IPS-11a (cell line): Measurements from ENCODE around the gene SLC9A9.
"Not testable (repeated sequence)": the region's sequence is repeated elsewhere in the genome, so short reads cannot be mapped to it uniquely, and the experiment has no call there.

ENCODE experiments used
- H3K4me3 ChIP-seq: one replicate; pipeline ENCODE4 v1.5.1; 2013; ENCODE audit warnings: low read depth, low read length, control low read depth

The SLC9A9 gene

DNA sequence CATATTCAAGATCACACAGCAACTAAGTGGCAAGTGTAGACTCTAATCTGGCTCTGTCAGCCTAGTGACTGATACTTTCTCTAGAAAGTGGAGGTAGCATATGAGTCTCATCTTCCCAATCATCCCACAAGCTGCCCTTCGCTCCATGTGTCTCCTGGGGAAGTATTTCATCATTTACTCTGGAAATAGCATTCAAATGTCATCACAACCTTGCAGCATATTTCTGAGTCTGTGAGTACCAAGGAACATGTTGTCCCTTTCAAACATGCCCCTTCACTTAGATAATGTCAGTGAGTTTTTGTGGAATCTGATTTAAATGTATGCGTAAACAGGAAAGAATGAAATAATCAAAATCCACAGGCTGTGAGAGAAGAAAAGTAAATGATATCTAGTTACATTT is 322.9 kb downstream of the SLC9A9 start:
- no peak overlapping the region for H3K4me3 ChIP-seq

DNA sequence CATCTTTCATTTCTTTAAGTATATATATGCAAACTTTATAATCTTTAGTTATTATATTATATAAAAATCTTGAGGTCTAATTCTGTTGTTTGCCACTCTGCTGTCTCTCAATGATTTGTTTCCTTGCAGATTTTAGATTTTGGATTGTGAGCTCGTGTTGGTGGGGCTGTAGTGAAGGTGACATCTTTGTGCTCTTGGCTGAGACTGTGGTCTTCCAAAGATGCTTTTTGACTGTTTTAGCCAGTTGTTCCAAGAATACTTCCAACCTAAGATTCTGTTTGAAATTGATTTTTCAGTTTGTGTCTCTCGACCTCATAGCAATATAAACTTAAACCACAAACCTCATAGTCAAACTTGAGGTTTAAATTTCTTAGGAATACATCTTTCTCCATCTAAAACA is 326.5 kb downstream of the SLC9A9 start:
- H3K4me3 ChIP-seq: no peak overlapping the region

DNA sequence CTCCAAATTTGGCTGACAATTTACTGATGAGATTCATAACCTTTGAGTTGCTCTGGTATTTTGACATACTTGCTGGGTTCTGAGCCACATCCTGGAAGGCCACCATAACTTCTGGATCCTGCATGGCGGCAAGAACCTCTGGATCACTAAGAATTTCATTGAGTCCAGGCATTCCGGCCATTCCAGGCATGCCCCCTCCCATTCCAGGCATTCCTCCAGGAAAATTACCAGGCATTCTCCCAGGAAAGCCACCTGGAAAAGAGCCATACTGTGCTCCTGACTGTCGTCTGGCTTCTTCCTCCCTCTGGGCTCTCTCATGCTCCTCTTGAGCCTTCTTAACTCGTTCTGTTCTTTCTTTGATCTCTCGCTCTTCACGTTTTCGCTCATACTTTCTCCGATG is 331.1 kb downstream of the SLC9A9 start:
- not testable (repeated sequence) for H3K4me3 ChIP-seq

DNA sequence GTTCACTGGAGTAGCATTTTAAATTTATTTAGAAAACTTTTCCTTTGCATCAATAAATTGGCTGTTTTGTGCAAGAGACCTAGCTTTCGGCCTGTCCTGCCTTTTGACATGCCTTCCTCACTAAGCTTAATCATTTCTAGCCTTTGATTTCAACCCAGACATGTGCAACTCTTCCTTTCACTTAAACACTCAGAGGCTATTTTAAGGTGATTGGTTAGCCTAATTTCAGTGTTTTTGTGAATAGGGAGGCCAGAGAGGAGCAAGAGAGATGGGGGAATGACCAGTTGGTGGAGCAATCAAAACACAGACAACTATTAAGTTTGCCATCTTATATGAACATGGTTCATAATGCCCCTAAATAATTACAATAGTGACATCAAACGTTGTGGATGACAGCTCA is 333.4 kb downstream of the SLC9A9 start:
- H3K4me3 ChIP-seq: no peak overlapping the region

DNA sequence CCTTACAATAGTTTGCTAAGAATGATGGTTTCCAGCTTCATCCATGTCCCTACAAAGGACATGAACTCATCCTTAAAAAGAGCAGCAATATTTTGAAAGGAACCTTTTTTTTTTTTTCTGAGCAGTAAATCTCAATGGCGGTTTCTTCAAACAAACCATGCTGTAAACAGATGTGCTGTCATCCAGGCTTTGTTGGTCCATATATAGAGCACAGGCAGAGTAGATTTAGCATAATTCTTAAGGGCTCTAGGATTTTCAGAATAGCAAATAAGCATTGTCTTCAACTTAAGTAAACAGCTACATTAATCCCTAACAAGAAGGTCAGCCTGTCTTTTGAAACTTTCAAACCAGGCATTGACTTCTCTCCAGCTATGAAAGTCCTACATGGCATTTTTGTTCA is 334.2 kb downstream of the SLC9A9 start:
- no peak overlapping the region for H3K4me3 ChIP-seq

DNA sequence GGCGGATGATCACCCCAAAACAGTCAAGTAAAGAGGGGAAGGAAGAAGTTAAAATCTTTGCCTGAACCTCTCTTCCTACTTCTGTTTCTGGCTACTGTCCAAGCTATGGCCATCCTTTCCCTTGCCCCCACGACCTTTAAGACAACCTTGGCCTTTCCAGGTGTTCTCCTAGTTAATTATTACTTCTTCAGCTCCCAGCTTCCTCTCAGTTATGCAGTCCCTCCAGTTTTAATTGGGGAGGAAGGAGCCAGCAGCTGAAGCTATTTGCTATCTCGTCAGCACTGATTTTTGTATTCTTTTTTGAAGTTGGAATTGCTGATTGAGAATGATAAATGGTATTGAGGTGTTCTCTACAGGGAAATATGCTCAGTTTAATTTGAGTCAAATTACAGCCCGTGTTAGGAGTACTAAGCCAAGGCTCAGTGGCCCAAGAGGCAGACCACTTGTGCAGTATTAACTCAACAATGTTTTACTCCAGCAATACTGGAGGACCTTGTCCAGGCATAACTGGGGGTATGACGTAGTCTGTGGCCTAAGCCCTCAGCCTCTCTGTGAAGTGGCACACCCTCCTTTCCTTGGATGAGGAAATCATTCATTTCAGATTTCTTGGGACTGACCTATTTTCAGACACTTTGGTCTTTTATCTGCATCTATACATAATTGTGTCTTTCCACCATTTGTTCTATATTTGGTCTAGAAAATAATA is 336.9 kb downstream of the SLC9A9 start:
- H3K4me3 ChIP-seq: no peak overlapping the region

DNA sequence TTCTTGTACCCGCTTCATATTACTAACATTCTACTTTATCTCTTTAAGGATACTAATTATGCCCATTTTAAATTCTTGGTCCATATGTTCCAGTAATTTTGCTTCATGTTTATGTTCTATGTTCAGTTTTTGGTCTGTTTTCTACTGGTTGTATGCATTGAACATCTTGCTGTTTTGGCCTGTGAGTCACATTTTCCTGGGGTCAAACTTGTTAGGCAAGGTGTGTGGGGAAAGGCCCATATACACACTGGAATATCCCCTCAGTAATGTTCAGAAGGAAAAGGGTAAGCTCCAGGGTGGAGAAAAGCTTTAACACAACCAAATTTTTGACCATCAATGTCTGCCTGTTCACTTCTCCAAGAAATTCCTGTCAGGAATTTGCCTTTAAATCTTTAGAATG is 337.7 kb downstream of the SLC9A9 start:
- H3K4me3 ChIP-seq: no peak overlapping the region

DNA sequence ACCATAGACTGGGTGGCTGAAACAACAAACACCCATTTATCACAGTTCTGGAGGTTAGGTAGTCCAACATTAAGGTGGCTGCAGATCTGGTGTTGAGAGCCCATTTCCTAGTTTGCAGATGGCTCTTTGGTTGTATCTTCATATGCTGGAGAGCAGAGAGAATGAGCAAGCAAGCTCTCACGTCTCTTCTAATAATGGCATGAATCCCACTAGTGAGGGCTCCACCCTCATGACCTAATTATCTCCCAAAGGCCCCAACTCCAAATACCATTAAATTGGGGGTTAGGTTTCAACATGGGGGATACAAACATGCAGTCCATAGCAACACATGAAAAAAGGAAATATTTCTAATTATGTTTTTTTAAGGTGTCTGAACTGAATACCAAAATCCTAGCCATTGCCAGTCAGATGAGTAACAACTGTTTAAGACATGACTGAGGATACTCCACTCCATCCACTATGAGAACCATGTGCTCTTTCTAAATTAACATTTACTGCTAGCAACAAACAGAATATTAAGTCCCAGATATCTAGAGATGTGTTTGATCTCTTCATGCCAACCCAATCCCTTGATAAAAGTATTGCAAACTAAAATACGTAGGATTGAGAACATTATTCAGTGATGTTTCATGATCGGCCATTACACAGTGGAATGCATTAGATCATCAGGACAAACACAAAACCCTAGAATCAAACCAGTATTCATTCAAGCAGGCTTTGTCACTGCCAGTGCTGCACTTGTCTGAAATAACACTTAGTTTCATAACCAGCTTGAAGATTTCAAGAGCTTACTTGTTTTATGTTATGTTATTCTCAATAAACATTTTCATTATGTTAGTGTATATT is 340.3 kb downstream of the SLC9A9 start:
- no peak overlapping the region for H3K4me3 ChIP-seq

DNA sequence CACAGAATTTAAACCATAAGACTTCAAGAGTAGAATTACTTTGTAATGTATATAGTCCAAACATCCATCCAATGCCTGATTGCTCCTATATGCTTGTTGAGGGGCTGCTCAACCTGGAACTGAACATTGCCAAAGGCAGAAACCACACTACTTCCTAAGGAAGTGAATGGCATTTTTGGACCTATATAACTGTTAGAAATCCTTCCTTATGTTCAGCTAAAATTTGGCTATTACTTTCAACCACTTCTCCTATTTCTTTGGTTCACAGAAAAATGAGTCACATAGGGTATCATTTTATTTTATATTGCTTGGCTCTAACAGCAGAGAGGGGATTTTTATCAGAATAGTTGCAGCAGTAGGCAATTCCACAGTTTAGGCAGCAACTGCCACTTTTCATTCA is 342.1 kb downstream of the SLC9A9 start:
- H3K4me3 ChIP-seq: no peak overlapping the region

DNA sequence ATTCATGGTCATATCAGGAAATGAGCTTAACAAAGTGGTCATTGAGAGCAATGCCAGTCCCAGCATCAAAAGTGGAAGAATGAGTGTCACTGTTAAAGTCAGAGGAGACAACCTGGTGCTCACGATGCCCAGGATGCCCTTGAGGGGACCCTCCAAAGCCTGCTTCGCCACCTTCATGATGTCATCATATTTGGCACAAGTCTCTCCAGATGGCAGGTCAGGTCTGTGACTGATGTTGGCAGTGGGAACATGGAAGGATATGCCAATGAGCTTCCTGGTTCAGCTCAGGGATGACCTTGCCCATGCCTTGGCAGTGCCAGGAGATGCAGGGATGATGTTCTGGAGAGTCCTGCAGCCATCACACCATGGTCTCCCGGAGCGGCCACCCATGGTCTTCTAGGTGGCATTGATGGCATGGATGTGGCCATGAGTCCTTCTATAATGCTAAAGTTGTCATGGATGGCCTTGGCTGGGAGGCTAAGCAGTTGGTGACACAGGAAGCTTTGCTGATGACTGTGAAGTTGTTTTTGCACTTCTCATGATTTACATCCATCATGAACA is 344.9 kb downstream of the SLC9A9 start:
- no peak overlapping the region for H3K4me3 ChIP-seq

DNA sequence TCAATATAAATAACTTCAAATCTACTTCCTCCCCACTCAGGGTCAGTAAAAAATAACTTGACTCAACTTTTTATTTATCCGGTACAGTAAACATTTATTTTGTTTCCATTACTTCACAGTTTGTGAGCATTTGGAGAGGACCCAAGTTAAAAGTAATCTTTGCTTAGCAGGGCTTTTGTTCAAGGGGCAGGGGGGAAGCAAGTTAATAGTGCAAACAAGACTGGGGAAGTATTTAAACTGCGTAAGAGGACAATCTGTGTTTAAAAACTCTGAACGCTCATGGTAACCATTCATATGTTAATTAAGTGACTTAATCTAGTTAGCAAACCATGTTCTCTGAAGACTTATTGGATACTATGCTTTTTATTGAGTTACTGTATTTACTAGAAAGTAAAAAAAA is 346.2 kb downstream of the SLC9A9 start:
- H3K4me3 ChIP-seq: no peak overlapping the region

DNA sequence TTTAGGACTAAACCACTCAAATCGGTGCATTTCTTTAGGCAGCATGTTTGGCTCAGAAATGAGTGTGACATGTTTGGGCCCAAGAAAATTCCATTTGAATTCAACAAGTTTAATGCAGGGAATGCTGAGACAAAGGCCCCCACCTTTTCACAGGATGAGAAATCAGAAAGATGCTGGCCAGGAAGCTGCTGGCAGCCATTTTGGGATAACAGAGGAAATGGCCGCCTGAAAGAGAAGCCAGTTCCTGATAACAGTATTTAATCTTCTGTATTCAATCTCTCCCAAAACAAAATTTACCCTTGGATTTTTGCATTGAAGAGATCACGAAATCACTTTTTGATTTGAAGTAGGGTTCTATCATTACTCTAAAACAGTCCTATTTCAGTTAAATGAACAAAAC is 350.9 kb downstream of the SLC9A9 start:
- no peak overlapping the region for H3K4me3 ChIP-seq

DNA sequence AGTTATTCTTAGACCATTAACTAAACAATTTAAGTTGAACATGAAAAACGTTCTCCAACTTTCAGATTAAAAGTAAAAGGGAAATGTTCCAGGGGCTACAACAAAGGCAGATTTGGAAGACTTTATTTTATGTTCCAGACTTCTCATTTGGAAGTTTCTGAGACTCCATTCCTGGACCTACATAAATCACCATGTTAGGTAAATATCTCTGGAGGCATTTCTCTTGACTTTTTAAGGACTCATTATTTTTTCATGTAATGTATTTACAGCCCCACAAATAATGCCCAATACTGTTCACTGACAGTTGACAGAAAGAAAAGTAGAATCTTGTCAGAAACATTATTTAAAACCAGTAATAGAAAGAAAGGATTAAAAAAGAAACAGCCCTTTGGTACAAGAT is 352.1 kb downstream of the SLC9A9 start:
- no peak overlapping the region for H3K4me3 ChIP-seq

DNA sequence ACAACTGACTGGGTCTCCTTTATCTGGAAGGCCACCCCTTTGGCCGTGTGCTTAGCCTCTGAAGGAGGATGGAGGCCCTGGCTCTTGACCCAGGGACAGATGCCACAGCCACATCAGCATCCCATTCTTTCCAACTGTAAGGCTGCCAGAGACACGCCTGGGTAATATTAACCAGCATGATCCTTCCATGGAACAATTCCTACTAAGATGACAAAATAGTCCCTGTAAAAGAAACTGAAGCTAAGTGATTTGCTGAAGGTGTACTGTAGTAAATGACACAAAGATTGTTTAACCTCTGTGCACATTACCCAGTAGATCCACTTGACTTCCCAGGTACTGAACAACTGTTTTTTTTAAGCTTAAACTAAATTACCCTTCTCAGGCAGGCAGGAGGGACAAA is 352.7 kb downstream of the SLC9A9 start:
- H3K4me3 ChIP-seq: no peak overlapping the region

DNA sequence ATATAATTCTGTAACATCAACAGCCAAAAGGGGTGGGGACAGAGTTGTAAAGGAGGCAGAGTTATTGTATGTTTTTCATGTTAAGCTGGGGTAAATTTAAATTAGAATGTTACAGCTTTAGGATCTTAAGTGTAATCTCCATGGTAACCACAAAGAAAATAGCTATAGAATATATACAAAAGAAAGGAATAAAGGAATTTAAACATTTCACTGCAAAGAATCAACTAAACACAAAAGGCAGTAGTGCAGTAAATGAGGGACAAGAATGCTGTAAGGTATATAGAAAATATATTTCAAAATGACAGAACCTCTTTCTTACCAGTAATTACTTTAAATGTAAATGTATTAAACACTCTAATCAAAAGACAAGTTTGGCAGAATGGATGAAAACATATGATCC is 361.7 kb downstream of the SLC9A9 start:
- H3K4me3 ChIP-seq: no peak overlapping the region

DNA sequence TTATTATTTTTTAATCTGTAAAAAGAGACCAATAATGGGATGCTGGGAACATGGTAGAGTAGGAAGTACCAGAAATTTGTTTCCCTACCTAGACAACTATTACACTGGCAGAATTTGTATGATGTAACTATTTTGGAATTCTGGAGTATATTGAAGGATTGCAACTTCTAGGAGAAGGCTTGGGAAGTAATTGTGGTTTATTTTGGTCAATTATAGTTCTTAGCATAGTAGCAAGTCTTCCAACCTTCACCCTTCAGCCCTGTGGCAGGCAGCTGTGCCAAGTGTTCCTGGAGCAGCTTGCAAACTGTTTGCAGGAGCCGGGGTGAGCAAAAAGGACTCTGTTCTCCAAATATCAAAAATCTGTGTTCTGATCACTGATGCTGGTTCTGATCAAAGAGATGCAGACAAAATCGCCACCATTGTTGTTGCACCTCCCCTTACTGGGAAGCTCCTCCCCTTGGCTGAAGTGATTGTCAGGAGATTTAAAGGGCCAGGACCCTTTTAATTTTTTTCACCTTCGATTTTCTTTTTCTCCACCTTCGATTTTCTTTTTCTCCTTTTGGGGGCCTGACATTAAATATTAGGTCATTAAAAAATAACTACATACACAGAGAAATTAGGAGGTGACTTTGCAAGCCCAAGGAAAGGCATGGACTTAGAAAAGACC is 363.3 kb downstream of the SLC9A9 start:
- no peak overlapping the region for H3K4me3 ChIP-seq

DNA sequence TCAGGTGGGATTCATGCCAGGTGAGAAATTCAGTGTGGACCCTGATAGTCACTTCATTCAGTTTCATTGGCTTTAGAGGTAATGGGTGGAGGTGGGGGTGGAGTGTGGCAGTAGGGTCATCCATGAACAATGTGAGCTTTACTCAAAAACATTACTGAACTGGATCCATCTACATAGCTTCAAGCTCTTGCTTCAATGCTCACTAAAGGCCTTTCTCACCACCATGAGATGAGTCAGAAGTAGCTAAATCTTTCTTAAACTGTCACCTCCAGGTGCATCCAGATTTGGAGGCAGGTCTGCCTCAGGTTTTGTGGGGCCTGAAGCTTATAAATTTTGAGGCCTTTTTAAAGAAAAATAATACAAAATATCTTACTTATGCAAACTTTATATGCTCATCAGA is 365.1 kb downstream of the SLC9A9 start:
- no peak overlapping the region for H3K4me3 ChIP-seq

DNA sequence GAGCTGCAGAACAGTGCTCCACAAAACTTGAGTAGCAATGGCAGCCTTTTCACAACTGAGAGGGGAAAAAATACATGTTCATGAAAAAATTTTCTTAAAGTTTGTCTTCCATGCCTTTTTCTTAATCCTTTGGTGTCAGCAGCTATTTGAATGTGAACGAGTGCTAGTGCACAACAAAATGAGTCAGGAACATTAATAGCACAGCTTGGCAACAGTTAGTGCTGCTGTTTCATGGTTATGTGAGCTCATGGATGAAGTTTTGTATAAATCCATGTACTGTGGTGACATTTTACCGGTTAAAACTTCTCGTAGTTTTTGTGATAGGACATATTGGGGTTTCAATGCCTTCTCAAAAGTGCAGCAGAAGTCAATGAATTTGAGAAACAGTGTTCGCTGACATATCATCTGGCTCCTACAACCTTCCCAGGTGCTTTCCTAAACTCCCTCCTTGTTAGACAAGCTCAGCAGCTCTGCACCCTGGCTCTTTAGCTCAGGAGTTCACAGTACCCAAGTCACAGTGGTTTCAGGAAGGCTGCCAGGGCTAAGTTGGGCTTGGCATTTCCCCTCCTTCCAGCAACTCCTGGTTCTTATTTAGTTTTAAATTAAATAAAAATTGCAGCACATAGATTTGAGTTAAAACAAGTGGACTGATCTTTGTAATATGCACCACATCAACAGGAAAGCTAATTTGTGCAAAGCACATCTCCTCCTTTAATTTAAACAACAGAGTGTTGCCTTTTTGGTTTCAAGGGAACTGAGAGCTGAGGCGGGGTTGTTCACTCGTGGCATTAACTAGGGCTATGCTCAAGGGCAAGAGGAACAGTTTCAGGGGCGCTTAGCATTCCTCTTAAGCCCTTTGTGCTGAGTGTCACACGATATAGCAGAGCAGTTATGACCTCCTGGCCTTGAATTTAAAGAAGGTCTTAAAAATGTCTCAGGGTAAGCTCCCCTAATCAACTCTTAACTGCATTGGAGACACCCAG is 365.9 kb downstream of the SLC9A9 start:
- no peak overlapping the region for H3K4me3 ChIP-seq

DNA sequence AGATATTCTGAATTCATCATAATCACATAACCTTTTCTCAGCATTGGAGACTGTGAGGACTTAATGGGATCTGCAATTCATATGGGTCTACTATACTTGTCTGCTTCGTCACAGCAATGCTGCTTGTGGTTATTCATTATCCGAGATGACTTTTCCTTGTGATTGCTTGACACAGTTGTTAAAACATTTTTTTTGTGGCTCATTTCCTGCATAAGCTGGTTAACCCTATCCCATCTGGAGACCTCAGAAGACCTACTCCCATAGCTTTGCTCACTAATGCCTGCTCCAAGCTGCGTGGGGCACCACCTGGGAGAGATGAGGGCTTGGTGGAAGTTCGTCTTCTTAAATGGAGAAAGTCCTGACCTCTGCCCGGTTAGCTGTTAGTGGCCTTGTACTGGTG is 367.9 kb downstream of the SLC9A9 start:
- no peak overlapping the region for H3K4me3 ChIP-seq

DNA sequence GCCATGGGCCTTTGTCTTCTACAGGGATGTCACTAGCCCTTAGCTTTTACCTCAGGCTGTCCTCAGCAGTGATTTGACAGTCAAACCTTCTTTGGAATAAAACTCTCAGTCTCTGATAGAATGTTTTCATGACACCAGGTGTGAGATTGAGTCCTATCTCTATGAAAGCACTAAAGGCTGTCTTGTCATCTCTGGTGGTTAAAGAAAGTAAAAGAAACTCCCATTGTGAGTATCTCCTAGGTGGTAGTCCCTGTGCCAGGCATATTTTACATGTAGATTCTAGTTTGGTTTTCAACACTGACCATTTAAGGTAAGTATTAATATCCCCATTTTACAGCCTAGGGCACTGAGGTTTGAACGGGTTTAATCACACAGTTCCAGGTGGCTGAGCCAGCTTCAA is 368.5 kb downstream of the SLC9A9 start:
- no peak overlapping the region for H3K4me3 ChIP-seq
